Spleen (tissue), 11 donors: ENCODE measurements around the gene CPLX1. TPM values are rescaled to one million over a fixed set of nuclear protein-coding genes. Genes with fewer than 3 reads are reported as not detected.

ENCODE experiments used
- DNase-seq: peaks from one replicate; pipeline ENCODE4 v3.0.0-alpha.2; 2020
- H3K27ac ChIP-seq, 8 donors: fragments of 200-600 bp; sonication (generic) in 7 of 8; 1 replicate in 4 of 8; 2 replicates in 4 of 8; pipeline versions ENCODE4 v1.5.0 to v1.8.0; 2016 to 2021; ENCODE audit warnings: inconsistent platforms in 4 of 8, mild to moderate bottlenecking in 4 of 8, moderate library complexity in 1 of 8
- H3K27me3 ChIP-seq, 7 donors: fragments of 200-600 bp; sonication (generic) in 6 of 7; replicated peaks in 1 of 7; 1 replicate in 4 of 7; 2 replicates in 3 of 7; pipeline versions ENCODE4 v1.5.0 to v1.8.0; 2016 to 2021; ENCODE audit warnings: inconsistent platforms in 3 of 7, mild to moderate bottlenecking in 1 of 7
- H3K36me3 ChIP-seq, 6 donors: fragments of 200-600 bp; sonication (generic) in 5 of 6; 1 replicate in 4 of 6; 2 replicates in 2 of 6; pipeline versions ENCODE4 v1.5.0 to v1.8.0; 2016 to 2021; ENCODE audit warnings: inconsistent platforms in 2 of 6
- H3K4me1 ChIP-seq, 6 donors: fragments of 200-600 bp; sonication (generic) in 5 of 6; 1 replicate in 3 of 6; 2 replicates in 3 of 6; pipeline versions ENCODE4 v1.5.0 to v1.8.0; 2016 to 2021; ENCODE audit warnings: inconsistent platforms in 3 of 6
- H3K4me3 ChIP-seq, 8 donors: fragments of 200-600 bp; sonication (generic) in 7 of 8; 1 replicate in 4 of 8; 2 replicates in 4 of 8; pipeline versions ENCODE4 v1.5.0 to v1.8.0; 2016 to 2021; ENCODE audit warnings: inconsistent platforms in 4 of 8, mild to moderate bottlenecking in 4 of 8, moderate library complexity in 2 of 8
- H3K9me3 ChIP-seq, 8 donors: fragments of 200-600 bp; sonication (generic) in 7 of 8; 1 replicate in 4 of 8; 2 replicates in 4 of 8; pipeline versions ENCODE4 v1.5.0 to v1.8.0; 2016 to 2021; ENCODE audit warnings: inconsistent platforms in 4 of 8
- POLR2A ChIP-seq, 3 donors: fragments of 450-650 bp; IDR thresholded peaks; one replicate each; pipeline ENCODE4 v1.5.1; 2017; ENCODE audit warnings: antibody characterized with exemption in 3 of 3, mild to moderate bottlenecking in 1 of 3
- POLR2AphosphoS5 ChIP-seq, 3 donors: sonication (generic); formaldehyde crosslinking; IDR thresholded peaks; one replicate each; pipeline ENCODE4 v1.5.1; 2017; ENCODE audit warnings: antibody characterized with exemption in 3 of 3
- WGBS, 5 donors: extraction: QIAGEN DNeasy Blood & Tissue Kit in 3 of 5; methylation state at CpG; one replicate each; pipeline versions ENCODE4 v1.1.5 to v1.1.7; 2013 to 2018; 5-methylcytosine and 5-hydroxymethylcytosine counted together
- intact Hi-C: fragments of 100-400 bp; cut with DNase I; formaldehyde crosslinking; loops from one replicate; pipeline ENCODE4 v1.15.0; 2023; ENCODE audit warnings: low total_unique reads
- polyA plus RNA-seq, 3 donors: library from polyadenylated mRNA; stranded (reverse); fragments of 200-250 nt; gene quantifications; one replicate each; pipeline ENCODE4 v1.2.1, GENCODE V29; 2013
- total RNA-seq, 7 donors: library from RNA; depleted of rRNA in 3 of 7; stranded (reverse); fragments of >200 nt in 3 of 7; fragmentation: NEBNext Ultra II Directional in 4 of 7; extraction: Animal tissue kit (Norgen Biotek cat#: 25700) in 4 of 7; gene quantifications; one replicate each; pipeline versions ENCODE4 v1.1.0 to v1.2.1, GENCODE V29; 2016 to 2021
- TF ChIP-seq, protein P1 (sequence below), 11 experiments: fragments of 200-600 bp in 7 of 11; fragments of 450-650 bp in 4 of 11; sonication (generic) in 4 of 11; IDR thresholded peaks in 8 of 11; conservative IDR thresholded peaks in 3 of 11; 1 replicate in 7 of 11; 2 replicates in 4 of 11; pipeline versions ENCODE4 v1.4.0 to v1.8.0; 2016 to 2021; ENCODE audit warnings: antibody characterized with exemption in 11 of 11, inconsistent platforms in 4 of 11, mild to moderate bottlenecking in 1 of 11
- donor health status: healthy with polysubstance abuse.
- donor health status: DM: no; HTN: no; CAD: no; lungs with moderate emphysema.
- donor health status: DM: no; HTN: no; CAD: no.
- donor health status: Bipolar disorder and iron deficiency.
- donor health status: healthy.
- donor health status: DM: no; HTN: no; CAD: no.
- donor health status: DM: yes; HTN: yes; CAD: no.

The CPLX1 gene
- total and polyA plus RNA-seq, 10 donors, result 1.3 to 20.7 (median 11.5) TPM

DNA sequence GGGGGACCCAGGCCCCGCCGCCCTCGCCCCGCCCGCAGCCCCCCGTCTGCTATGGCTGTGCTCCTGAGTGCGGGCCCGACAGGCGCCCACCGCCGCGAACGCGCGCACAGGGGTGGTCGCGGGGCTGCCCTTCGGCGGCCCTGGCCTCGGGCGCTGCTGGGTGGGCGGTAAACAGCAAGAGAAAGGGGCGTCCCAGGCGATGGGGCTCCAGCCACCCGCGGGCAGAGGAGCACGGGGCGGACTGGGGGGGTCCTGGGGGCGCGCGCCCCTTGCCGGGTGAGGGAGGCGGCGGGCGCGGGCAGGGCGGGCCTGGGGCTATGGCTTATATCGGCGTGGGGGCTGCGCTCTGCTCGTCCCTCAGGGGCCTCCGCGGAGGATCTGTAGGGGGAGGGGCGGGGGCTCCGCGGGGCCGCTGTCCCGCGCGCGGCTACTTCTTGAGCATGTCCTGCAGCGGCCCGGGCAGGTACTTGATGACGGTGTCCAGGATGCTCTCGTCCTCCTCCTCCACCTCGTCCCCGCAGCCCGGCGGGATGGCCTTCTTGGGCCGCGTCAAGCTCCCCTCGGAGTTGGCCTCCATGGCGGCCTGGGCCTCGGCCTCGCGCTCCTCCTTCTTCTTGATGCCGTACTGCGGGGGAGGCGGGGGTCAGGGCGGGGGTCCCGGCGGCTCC lies 39.7 kb downstream of the CPLX1 start:
- H3K4me1 ChIP-seq, result peaks cover 10 to 76% (median 55%) of the 10 kb centered on the region in 6 donors
- no peaks in the 10 kb centered on the region for H3K9me3 ChIP-seq
- no peak for DNase-seq
- no peaks in the 10 kb centered on the region for H3K36me3 ChIP-seq
- intact Hi-C loops, result no loop called here
- TF ChIP-seq, protein P1, sequence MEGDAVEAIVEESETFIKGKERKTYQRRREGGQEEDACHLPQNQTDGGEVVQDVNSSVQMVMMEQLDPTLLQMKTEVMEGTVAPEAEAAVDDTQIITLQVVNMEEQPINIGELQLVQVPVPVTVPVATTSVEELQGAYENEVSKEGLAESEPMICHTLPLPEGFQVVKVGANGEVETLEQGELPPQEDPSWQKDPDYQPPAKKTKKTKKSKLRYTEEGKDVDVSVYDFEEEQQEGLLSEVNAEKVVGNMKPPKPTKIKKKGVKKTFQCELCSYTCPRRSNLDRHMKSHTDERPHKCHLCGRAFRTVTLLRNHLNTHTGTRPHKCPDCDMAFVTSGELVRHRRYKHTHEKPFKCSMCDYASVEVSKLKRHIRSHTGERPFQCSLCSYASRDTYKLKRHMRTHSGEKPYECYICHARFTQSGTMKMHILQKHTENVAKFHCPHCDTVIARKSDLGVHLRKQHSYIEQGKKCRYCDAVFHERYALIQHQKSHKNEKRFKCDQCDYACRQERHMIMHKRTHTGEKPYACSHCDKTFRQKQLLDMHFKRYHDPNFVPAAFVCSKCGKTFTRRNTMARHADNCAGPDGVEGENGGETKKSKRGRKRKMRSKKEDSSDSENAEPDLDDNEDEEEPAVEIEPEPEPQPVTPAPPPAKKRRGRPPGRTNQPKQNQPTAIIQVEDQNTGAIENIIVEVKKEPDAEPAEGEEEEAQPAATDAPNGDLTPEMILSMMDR (IDR thresholded peaks at IDR 0.05 in 8 of 11, conservative IDR thresholded peaks at IDR 0.05 in 3 of 11), result no peak
- no peak for TF ChIP-seq POLR2A (IDR thresholded peaks at IDR 0.05)
- TF ChIP-seq POLR2AphosphoS5 (IDR thresholded peaks at IDR 0.05), result no peak
- peak overlapping the region in 7 of 8 donors; percentile 70 to 83 (median 79) for H3K27ac ChIP-seq
- H3K4me3 ChIP-seq, result peak overlapping the region in 7 of 8 donors; percentile 33 to 68 (median 38)
- WGBS, 5 donors, result 3 to 7% (median 4%) methylated on average over 18 to 72 of the region's 72 CpGs
- H3K27me3 ChIP-seq, result peaks cover 3 to 72% (median 31%) of the 10 kb centered on the region in 7 donors

DNA sequence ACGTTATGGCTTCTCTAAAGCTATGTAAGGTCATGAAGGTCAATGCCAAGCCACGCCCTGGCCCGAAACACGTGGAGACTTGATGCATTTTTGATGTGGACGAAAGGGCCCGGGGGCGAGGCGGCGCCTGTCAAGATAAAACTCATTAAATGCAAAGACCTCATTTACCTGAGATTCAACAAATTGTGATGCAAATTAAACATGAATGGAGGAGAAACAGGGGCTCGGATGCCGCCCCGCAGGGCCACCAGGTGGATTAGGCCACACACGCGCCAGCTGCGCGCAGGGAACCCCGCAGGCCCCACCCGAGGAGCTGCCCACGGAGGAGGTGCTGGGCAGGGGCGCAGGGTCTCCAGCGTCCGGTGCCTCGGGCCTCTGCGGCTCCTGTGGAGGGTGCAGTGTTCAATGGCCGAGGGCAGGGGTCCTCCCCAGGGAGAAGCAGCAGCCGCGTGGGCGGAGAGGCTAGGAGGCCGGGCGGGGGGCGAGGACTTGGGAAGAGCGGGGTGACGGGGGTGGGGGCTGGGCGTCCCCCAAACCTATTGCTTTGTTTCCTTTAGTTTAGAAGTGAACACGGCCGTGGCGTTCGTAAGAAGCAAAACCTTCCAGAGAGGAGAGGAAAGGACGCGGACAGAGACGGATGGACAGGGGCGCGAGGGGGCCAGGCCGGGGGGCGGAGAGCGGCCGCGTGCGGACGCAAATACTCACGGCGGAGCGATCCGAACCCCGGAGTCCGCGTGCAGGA lies 40.4 kb downstream of the CPLX1 start:
- 12 to 26% (median 19%) methylated on average over 40 to 57 of the region's 57 CpGs for WGBS, 5 donors
- H3K27me3 ChIP-seq, result peaks cover 3 to 65% (median 30%) of the 10 kb centered on the region in 7 donors
- H3K36me3 ChIP-seq, result no peaks in the 10 kb centered on the region
- H3K4me3 ChIP-seq, result peak overlapping the region in 7 of 8 donors; percentile 33 to 68 (median 38)
- H3K4me1 ChIP-seq, result peaks cover 13 to 83% (median 62%) of the 10 kb centered on the region in 6 donors
- TF ChIP-seq POLR2AphosphoS5 (IDR thresholded peaks at IDR 0.05), result peak in 1 of 3 donors; percentile 4
- TF ChIP-seq, protein P1 (IDR thresholded peaks at IDR 0.05 in 8 of 11, conservative IDR thresholded peaks at IDR 0.05 in 3 of 11), result no peak
- no peaks in the 10 kb centered on the region for H3K9me3 ChIP-seq
- H3K27ac ChIP-seq, result peak overlapping the region in 7 of 8 donors; percentile 70 to 83 (median 79)
- intact Hi-C loops, result no loop called here
- DNase-seq, result peak; percentile 77

DNA sequence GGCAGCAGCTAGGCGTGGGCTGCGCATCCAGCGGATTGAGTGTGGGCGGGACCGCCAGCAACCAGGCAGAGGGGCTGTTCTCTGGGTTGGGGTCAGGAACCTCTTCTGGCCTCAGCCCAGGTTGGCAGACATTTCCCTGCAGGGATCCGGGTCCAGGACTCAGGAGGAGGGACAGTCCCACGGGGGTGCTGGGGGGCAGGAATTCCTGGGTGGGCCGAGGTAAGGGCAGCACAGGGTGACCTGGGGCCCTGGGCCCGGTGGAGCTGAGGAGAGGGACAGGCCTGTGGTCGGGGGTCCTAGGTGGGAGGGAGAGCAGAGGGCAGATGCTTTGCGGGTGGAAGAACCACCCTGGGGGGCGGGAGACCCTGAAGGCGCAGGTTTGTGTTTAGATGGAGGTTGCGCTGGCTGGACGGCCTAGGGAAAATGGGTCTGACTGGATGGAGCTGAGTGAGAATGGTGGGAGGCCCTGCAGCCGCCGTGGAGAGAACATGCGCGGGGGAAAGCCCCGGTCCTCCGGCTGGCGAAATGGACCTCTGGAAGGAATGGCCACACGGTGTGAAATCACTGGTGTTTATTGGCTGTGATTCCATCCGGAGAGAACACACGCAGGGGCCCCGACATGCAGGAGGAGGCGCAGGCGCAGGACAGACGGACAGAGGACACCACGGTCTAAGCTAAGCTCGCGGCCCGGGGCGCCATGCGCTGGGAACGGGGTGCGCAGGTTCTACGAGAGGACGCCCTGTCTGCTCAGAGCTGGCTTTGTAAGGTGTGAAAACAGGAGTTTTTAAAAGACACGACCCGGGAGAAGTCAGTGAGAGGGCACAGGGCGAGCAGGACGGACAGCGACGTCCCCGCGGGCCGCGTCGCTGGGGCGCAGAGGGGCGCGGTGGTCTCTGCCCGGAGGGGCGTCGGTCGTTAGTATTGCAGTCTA lies 41.3 kb downstream of the CPLX1 start:
- Histone ChIP-seq H3K4me3 (peak overlapping the region in 1 of 8 donors; percentile 68), H3K36me3 (peaks cover 0 to 8% (median under 1%) of the 10 kb centered on the region in 6 donors), H3K4me1 (peaks cover 22 to 91% (median 70%) of the 10 kb centered on the region in 6 donors), H3K27me3 (peaks cover 3 to 57% (median 30%) of the 10 kb centered on the region in 7 donors), H3K9me3 (no peaks in the 10 kb centered on the region), H3K27ac (peak overlapping the region in 1 of 8 donors; percentile 81)
- no peak for DNase-seq
- intact Hi-C loops, result no loop called here
- TF ChIP-seq, protein P1 (IDR thresholded peaks at IDR 0.05 in 8 of 11, conservative IDR thresholded peaks at IDR 0.05 in 3 of 11), result no peak
- TF ChIP-seq POLR2AphosphoS5 (IDR thresholded peaks at IDR 0.05) (no peak), POLR2A (IDR thresholded peaks at IDR 0.05) (no peak)
- 58 to 74% (median 65%) methylated on average over 53 to 57 of the region's 57 CpGs for WGBS, 5 donors
